BLaER1 treated with 17β-estradiol and CSF1 and Interleukin-3, amounts not matched to agents 10 nM and 100 nM (cell line): ENCODE measurements around the gene CYP2A13.
"Not testable (repeated sequence)": the region's sequence is repeated elsewhere in the genome, so short reads cannot be mapped to it uniquely, and the experiment has no call there.

Experiments
- H3K27ac ChIP-seq, 11 experiments: shearing (Covaris generic); formaldehyde crosslinking; 2 replicates each; pipeline ENCODE4 v1.8.1; 2022
- H3K27me3 ChIP-seq, 11 experiments: shearing (Covaris generic); formaldehyde crosslinking; 2 replicates each; pipeline ENCODE4 v1.8.1; 2022
- H3K36me3 ChIP-seq, 11 experiments: shearing (Covaris generic); formaldehyde crosslinking; 2 replicates each; pipeline ENCODE4 v1.8.1; 2022
- H3K4me1 ChIP-seq, 10 experiments: shearing (Covaris generic); formaldehyde crosslinking; 2 replicates each; pipeline ENCODE4 v1.8.1; 2022
- H3K4me2 ChIP-seq, 11 experiments: shearing (Covaris generic); formaldehyde crosslinking; 2 replicates each; pipeline ENCODE4 v1.8.1; 2022
- H3K4me3 ChIP-seq, 10 experiments: shearing (Covaris generic); formaldehyde crosslinking; 2 replicates each; pipeline ENCODE4 v1.8.1; 2022
- H3K9ac ChIP-seq, 11 experiments: shearing (Covaris generic); formaldehyde crosslinking; 2 replicates each; pipeline ENCODE4 v1.8.1; 2022
- H3K9me3 ChIP-seq, 11 experiments: shearing (Covaris generic); formaldehyde crosslinking; replicated peaks in 1 of 11; 2 replicates each; pipeline ENCODE4 v1.8.1; 2022
- H4K20me1 ChIP-seq, 11 experiments: shearing (Covaris generic); formaldehyde crosslinking; 2 replicates each; pipeline ENCODE4 v1.8.1; 2022
- Cebpa-rat ChIP-seq, 11 experiments: shearing (Covaris generic); IDR thresholded peaks; 2 replicates each; pipeline ENCODE4 v1.8.1; 2022

CYP2A13 gene, protein sequence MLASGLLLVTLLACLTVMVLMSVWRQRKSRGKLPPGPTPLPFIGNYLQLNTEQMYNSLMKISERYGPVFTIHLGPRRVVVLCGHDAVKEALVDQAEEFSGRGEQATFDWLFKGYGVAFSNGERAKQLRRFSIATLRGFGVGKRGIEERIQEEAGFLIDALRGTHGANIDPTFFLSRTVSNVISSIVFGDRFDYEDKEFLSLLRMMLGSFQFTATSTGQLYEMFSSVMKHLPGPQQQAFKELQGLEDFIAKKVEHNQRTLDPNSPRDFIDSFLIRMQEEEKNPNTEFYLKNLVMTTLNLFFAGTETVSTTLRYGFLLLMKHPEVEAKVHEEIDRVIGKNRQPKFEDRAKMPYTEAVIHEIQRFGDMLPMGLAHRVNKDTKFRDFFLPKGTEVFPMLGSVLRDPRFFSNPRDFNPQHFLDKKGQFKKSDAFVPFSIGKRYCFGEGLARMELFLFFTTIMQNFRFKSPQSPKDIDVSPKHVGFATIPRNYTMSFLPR

DNA sequence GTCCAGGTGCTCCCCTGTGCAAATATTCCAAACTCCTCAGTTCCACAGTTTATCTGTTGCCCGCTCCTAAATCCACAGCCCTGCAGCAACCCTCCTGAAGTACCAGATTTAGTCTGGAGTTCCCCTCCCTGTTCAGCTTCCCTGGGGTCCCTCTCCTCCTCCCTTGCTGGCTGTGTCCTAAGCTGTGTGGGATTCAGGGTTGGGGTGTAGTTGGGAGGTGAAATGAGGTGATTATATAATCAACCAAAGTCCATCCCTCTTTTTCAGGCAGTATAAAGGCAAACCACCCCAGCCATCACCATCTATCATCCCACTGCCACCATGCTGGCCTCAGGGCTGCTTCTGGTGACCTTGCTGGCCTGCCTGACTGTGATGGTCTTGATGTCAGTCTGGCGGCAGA lies at the start of gene CYP2A13:
CYP2A13 (plus strand) TSS at position 301 of the 400 bp plus-strand sequence; CDS start at position 322, 21 bp downstream.
- Histone ChIP-seq H3K9me3 (no peaks in the 10 kb centered on the region), H3K36me3 (no peaks in the 10 kb centered on the region), H3K4me3 (no peak within 1 kb of the TSS), H3K27ac (no peak within 1 kb of the TSS), H3K27me3 (no peaks in the 10 kb centered on the region; a peak in 3 of 22 replicates), H3K4me2 (no peak within 1 kb of the TSS), H3K9ac (no peak within 1 kb of the TSS), H4K20me1 (no peaks in the 10 kb centered on the region), H3K4me1 (no peaks in the 10 kb centered on the region)
- no peak for TF ChIP-seq Cebpa-rat (IDR thresholded peaks at IDR 0.05)

DNA sequence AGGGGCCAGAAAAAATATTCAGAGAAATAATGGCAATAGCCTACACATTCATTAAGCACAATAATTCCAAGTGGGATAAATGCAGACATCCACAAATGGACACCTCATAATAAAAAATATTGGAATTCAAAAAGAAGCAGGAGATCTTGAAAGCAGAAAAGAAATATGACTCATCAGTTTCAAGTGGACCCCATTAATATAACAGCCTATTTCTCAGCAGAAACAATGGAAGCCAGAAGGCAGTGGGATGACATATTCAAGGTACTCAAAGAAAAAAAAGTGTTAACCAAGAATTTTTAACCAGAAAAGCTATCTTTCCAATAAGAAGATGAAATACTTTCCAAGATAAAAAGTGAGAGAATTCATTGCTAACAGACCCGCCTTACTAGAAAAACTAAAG lies 48.4 kb upstream of the CYP2A13 start:
- H4K20me1 ChIP-seq = no peaks in the 10 kb centered on the region
- no peak for TF ChIP-seq Cebpa-rat (IDR thresholded peaks at IDR 0.05)
- no peak overlapping the region for H3K9ac ChIP-seq

DNA sequence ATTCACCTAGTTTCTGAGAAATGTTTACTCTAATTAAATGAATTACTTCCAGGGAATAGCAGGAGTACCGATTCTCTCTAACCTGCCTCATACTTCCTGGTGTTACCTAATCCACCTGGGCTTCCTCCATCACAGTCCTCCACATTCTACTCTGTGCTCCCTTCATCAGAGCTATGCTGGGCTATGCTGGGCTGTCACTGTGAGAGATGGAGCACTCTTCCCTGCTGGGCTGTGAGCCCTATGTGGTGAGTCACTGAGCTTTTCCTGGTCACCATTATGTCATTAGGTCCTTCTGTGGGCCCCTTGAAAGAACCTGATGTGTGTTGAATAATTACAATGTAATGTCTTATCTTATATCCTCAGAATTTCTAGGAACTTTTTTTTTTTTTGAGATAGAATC lies 43.2 kb upstream of the CYP2A13 start:
- H3K27ac ChIP-seq, H3K4me3 ChIP-seq, H3K9ac ChIP-seq, H3K9me3 ChIP-seq, H3K27me3 ChIP-seq, H3K4me1 ChIP-seq, H3K4me2 ChIP-seq, H4K20me1 ChIP-seq, H3K36me3 ChIP-seq: not testable (repeated sequence)

More for the DNA sequence above, 48.4 kb upstream of the CYP2A13 start:
- H3K27me3 ChIP-seq = no peaks in the 10 kb centered on the region
- no peak overlapping the region for H3K4me2 ChIP-seq
- H3K36me3 ChIP-seq = no peaks in the 10 kb centered on the region
- H3K4me1 ChIP-seq = no peaks in the 10 kb centered on the region
- H3K27ac ChIP-seq = no peak overlapping the region
- no peaks in the 10 kb centered on the region for H3K9me3 ChIP-seq
- H3K4me3 ChIP-seq = no peak overlapping the region

DNA sequence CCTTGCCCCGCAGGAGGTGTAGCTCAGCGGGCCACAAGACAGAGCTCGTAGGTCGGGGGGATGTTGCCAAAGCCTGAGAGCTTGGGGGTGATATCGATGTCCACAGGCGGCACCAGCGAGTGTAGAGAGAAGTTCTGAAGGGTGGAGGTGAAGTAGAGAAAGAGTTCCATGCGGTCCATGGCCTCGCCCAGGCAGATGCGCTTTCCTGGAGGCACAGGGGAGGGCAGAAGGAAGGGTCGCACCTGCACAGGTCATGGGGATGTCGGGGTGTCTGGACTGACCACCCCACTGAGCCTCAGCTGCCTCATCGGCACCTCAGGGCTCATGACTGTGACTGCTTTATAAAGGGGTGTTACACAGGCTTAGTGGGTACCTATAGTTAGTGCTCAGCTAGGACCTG lies 37.8 kb upstream of the CYP2A13 start:
- Histone ChIP-seq H3K4me2 (no peak overlapping the region), H3K27me3 (no peaks in the 10 kb centered on the region)
- no peak for TF ChIP-seq Cebpa-rat (IDR thresholded peaks at IDR 0.05)

DNA sequence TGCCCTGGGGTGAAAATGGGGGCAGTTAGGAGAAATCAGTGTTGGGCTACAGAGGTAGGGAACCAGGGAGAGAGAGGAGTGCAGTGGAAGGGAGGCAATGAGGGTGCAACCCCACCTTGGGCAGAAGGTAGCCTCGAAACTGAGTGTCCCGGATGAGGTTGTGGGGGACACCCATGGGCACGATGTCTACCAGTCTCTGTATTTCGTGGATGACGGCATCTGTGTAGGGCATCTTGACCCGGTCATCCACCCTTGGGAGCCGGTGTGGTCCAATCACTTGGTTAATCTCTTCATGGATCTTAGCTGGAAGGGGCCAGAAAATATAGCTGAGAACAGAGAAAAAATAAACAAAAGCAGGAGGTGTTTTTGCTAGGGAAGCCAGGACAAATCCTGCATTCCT lies 36.1 kb upstream of the CYP2A13 start:
- not testable (repeated sequence) for H4K20me1 ChIP-seq, H3K4me3 ChIP-seq, H3K9ac ChIP-seq, H3K27ac ChIP-seq, H3K36me3 ChIP-seq, H3K27me3 ChIP-seq, H3K9me3 ChIP-seq, H3K4me1 ChIP-seq, H3K4me2 ChIP-seq

More for the DNA sequence above, 37.8 kb upstream of the CYP2A13 start:
- H3K9me3 ChIP-seq = no peaks in the 10 kb centered on the region
- H4K20me1 ChIP-seq = no peaks in the 10 kb centered on the region
- H3K4me1 ChIP-seq = no peaks in the 10 kb centered on the region
- H3K4me3 ChIP-seq = no peak overlapping the region
- no peak overlapping the region for H3K27ac ChIP-seq
- H3K36me3 ChIP-seq = no peaks in the 10 kb centered on the region
- H3K9ac ChIP-seq = no peak overlapping the region

DNA sequence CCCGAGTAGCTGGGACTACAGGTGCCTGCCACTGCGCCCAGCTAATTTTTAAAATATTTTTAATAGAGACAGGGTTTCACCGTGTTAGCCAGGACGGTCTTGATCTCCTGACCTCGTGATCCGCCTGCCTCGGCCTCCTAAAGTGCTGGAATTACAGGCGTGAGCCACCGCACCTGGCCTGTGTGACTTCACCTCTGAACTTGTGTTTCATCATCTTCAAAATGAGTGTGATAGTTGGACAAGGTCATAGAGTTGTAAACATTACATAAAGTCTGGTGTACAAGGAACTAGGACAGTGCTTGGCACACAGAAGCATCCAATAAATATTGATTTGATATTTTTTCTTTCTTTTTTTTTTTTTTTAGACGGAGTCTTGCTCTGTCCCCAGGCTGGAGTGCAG lies 34.9 kb upstream of the CYP2A13 start:
- not testable (repeated sequence) for H3K4me3 ChIP-seq, H3K4me1 ChIP-seq, H4K20me1 ChIP-seq, H3K27me3 ChIP-seq, H3K9ac ChIP-seq, H3K27ac ChIP-seq, H3K4me2 ChIP-seq, H3K9me3 ChIP-seq, H3K36me3 ChIP-seq

DNA sequence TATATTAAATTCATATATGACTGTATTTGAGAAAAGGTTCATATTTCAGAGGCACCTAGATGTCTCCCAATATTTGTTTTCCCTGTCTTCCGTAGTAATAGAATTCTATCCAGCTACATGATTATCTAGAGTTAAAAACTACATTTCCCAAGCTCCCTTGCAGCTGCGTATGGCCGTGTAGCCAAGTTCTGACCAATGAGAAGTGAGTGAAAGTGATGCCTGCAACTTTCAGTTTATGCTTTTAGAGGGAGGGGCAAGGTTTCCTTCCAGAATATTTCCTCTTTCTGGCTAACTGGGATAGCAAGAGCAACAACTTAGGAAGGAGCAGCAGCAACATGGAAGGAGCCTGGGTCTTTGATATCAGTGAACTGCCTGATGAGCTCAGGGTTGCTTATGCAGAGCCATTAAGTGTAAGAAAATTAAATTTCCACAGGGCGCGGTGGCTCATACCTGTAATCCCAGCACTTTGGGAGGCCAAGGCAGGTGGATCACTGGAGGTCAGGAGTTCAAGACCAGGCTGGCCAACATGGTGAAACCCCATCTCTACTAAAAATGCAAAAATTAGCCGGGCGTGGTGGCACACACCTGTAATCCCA lies 23.2 kb upstream of the CYP2A13 start:
- Histone ChIP-seq H3K4me3 (no peak overlapping the region), H3K4me2 (no peak overlapping the region), H3K27me3 (no peaks in the 10 kb centered on the region), H4K20me1 (no peaks in the 10 kb centered on the region), H3K36me3 (no peaks in the 10 kb centered on the region), H3K9ac (no peak overlapping the region), H3K9me3 (no peaks in the 10 kb centered on the region), H3K27ac (no peak overlapping the region), H3K4me1 (0 out of 20 replicates have a peak, but pooled peaks cover 0 to 4% (median 0%) of the 10 kb centered on the region in 10 experiments)
- TF ChIP-seq Cebpa-rat (IDR thresholded peaks at IDR 0.05) = no peak

DNA sequence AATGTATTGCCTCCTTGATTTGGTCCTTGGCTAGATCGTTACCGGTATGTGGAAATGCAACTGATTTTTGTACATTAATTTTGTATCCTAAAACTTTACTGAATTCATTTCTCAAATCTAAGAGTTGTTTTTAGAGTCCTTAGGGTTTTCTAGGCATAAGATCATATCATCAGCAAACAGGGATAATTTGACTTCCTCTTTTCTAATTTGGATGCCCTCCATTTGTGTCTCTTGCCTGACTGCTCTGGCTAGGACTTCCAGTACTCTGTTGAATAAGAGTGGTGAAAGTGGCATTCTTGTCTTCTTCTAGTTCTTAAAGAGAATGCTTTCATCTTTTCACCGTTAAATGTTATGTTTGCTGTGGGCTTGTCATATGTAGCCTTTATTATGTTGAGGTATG lies 12.0 kb upstream of the CYP2A13 start:
- no peaks in the 10 kb centered on the region for H3K4me1 ChIP-seq
- H4K20me1 ChIP-seq = no peaks in the 10 kb centered on the region
- no peak overlapping the region for H3K4me3 ChIP-seq
- no peaks in the 10 kb centered on the region for H3K27me3 ChIP-seq
- no peak overlapping the region for H3K4me2 ChIP-seq
- H3K27ac ChIP-seq = no peak overlapping the region
- no peaks in the 10 kb centered on the region for H3K36me3 ChIP-seq
- no peak for TF ChIP-seq Cebpa-rat (IDR thresholded peaks at IDR 0.05)
- peaks cover 12 to 29% (median 20%) of the 10 kb centered on the region in 11 experiments; a peak in 21 of 22 replicates for H3K9me3 ChIP-seq
- no peak overlapping the region for H3K9ac ChIP-seq

DNA sequence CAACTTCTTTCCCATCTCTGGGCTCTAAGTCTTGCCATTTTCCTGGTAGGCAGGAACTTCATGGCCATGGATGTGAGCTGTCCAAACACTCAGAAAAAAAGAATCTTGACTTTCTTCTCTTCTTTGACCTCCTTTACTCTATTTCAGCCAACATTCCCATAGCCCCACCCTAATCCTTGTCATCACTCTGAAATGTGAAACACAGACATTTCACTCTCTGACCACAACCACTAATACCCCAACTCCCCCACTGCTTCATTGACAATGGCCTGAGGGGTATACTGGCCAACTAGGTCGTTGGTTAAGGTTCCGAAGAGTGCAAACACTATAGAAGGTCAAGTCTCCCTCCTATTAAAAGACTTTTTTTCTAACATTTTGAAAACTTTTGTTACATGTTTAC lies 4.7 kb upstream of the CYP2A13 start:
- H3K4me2 ChIP-seq = no peak overlapping the region
- no peak for TF ChIP-seq Cebpa-rat (IDR thresholded peaks at IDR 0.05)
- H3K27me3 ChIP-seq = no peaks in the 10 kb centered on the region; a peak in 1 of 22 replicates
- peaks cover 13 to 31% (median 26%) of the 10 kb centered on the region in 11 experiments; a peak in 21 of 22 replicates for H3K9me3 ChIP-seq
- H3K4me3 ChIP-seq = no peak overlapping the region
- no peak overlapping the region for H3K9ac ChIP-seq
- no peak overlapping the region for H3K27ac ChIP-seq
- no peaks in the 10 kb centered on the region for H3K4me1 ChIP-seq
- H4K20me1 ChIP-seq = no peaks in the 10 kb centered on the region
- no peaks in the 10 kb centered on the region for H3K36me3 ChIP-seq
